Panc1 (cell line): ENCODE results near the gene KCNC1. TPM values are rescaled to one million over a fixed set of nuclear protein-coding genes. Genes with fewer than 3 reads are reported as not detected.

Source experiments
- ATAC-seq: fragments of 200-7000 bp; cut with Tn5 transposase; 2 replicates; pipeline ENCODE4 v1.9.1; 2020; ENCODE audit warnings: mild to moderate bottlenecking, moderate library complexity
- BruUV-seq: library from RNA; stranded (reverse); fragments of 400-500 nt; replicated peaks from 2 replicates; lab custom pipeline; 2021; lab: Mats Ljungman, UMichigan
- CTCF ChIA-PET: fragments of 300-600 bp; sonication (Branson Sonifier 250); formaldehyde crosslinking; loops from one replicate; lab custom pipeline; 2022; ENCODE audit warnings: antibody characterized with exemption; lab: Charles Lee
- POLR2A ChIA-PET: fragments of 300-600 bp; sonication (Branson Sonifier 250); formaldehyde crosslinking; loops from one replicate; lab custom pipeline; 2022; ENCODE audit warnings: antibody characterized with exemption; lab: Charles Lee
- DNase-seq: peaks from one replicate; pipeline ENCODE4 v3.0.0-alpha.2; 2010; ENCODE audit warnings: low read depth, low spot score
- H3K27ac ChIP-seq: 2 replicates; pipeline ENCODE4 v1.5.1; 2011; ENCODE audit warnings: mild to moderate bottlenecking, low read length, inconsistent platforms
- H3K27me3 ChIP-seq: fragments of 200-500 bp; sonication (Bioruptor generic); 2 replicates; pipeline ENCODE4 v1.6.0; 2014; ENCODE audit warnings: low read length, inconsistent platforms; ENCODE audit not compliant: control insufficient read depth, insufficient read depth
- H3K36me3 ChIP-seq: fragments of 200-500 bp; sonication (Bioruptor generic); 2 replicates; pipeline ENCODE4 v1.5.1; 2014; ENCODE audit warnings: inconsistent platforms, mild to moderate bottlenecking, low read length, moderate library complexity; ENCODE audit not compliant: control insufficient read depth, insufficient read depth
- H3K4me1 ChIP-seq: 2 replicates; pipeline ENCODE4 v1.5.1; 2011; ENCODE audit warnings: inconsistent platforms, mild to moderate bottlenecking, low read length, moderate library complexity; ENCODE audit not compliant: control insufficient read depth, insufficient read depth
- H3K4me3 ChIP-seq, 2 experiments: 2 replicates each; pipeline ENCODE4 v1.5.1; 2011 to 2012; ENCODE audit warnings: low read depth in 2 of 2, low read length in 2 of 2, mild to moderate bottlenecking in 2 of 2, inconsistent platforms in 1 of 2, moderate library complexity in 1 of 2
- H3K9me3 ChIP-seq: fragments of 200-500 bp; sonication (Bioruptor generic); 2 replicates; pipeline ENCODE4 v1.5.1; 2014; ENCODE audit warnings: low read depth, mild to moderate bottlenecking, inconsistent platforms, low read length, moderate library complexity; ENCODE audit not compliant: control insufficient read depth, insufficient read depth
- POLR2AphosphoS5 ChIP-seq: IDR thresholded peaks from 2 replicates; pipeline ENCODE4 v1.6.1; 2012; ENCODE audit warnings: mild to moderate bottlenecking, low read depth, low read length, moderate library complexity
- SIN3A ChIP-seq: IDR thresholded peaks from 2 replicates; pipeline ENCODE4 v1.6.1; 2012; ENCODE audit warnings: low read depth, mild to moderate bottlenecking, low read length, moderate library complexity, borderline replicate concordance; ENCODE audit not compliant: insufficient read depth
- TCF7L2 ChIP-seq: IDR thresholded peaks from 2 replicates; pipeline ENCODE4 v1.6.1; 2011; ENCODE audit warnings: mild to moderate bottlenecking, low read depth, low read length, inconsistent platforms
- in situ Hi-C: cut with HindIII; loops from 2 replicates; pipeline ENCODE4 v1.10.0; 2016; ENCODE audit warnings: low sequenced_read_pairs, low pct_unique_long_range_greater_than_20kb
- intact Hi-C: fragments of 100-400 bp; cut with micrococcal nuclease; formaldehyde crosslinking; loops from one replicate; pipeline ENCODE4 v1.10.0; 2022; ENCODE audit not compliant: unreplicated experiment
- total RNA-seq: library from RNA; stranded (reverse); gene quantifications from one replicate; pipeline ENCODE4 v1.2.1, GENCODE V29; 2021; ENCODE audit not compliant: unreplicated experiment
- TF ChIP-seq, protein P1 (sequence below), 2 experiments: IDR thresholded peaks; 2 replicates each; pipeline ENCODE4 v1.6.1; 2011 to 2012; ENCODE audit warnings: low read depth in 2 of 2, control low read depth in 1 of 2, low read length in 1 of 2, mild to moderate bottlenecking in 1 of 2, moderate library complexity in 1 of 2; ENCODE audit not compliant: insufficient read depth in 1 of 2
- TF ChIP-seq, protein P2 (sequence below): fragments of 450-650 bp; IDR thresholded peaks from 2 replicates; pipeline ENCODE4 v1.5.1; 2017; ENCODE audit warnings: mild to moderate bottlenecking

The KCNC1 gene
- total RNA-seq, 1 experiment from 2014 or later, result 0.95 TPM

- no TSS peak for BruUV-seq
- peaks cover 8% of the 10 kb centered on the region; the same call in 1 of the 2 replicates for H3K27me3 ChIP-seq
- no peak overlapping the region for H3K27ac ChIP-seq
- TF ChIP-seq, protein P1, sequence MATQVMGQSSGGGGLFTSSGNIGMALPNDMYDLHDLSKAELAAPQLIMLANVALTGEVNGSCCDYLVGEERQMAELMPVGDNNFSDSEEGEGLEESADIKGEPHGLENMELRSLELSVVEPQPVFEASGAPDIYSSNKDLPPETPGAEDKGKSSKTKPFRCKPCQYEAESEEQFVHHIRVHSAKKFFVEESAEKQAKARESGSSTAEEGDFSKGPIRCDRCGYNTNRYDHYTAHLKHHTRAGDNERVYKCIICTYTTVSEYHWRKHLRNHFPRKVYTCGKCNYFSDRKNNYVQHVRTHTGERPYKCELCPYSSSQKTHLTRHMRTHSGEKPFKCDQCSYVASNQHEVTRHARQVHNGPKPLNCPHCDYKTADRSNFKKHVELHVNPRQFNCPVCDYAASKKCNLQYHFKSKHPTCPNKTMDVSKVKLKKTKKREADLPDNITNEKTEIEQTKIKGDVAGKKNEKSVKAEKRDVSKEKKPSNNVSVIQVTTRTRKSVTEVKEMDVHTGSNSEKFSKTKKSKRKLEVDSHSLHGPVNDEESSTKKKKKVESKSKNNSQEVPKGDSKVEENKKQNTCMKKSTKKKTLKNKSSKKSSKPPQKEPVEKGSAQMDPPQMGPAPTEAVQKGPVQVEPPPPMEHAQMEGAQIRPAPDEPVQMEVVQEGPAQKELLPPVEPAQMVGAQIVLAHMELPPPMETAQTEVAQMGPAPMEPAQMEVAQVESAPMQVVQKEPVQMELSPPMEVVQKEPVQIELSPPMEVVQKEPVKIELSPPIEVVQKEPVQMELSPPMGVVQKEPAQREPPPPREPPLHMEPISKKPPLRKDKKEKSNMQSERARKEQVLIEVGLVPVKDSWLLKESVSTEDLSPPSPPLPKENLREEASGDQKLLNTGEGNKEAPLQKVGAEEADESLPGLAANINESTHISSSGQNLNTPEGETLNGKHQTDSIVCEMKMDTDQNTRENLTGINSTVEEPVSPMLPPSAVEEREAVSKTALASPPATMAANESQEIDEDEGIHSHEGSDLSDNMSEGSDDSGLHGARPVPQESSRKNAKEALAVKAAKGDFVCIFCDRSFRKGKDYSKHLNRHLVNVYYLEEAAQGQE (IDR thresholded peaks at IDR 0.05; ENCODE audit: insufficient read depth in 1 of 2, low read depth in 2 of 2, low read length in 1 of 2), result no peak
- no peak for TF ChIP-seq POLR2AphosphoS5
- no peak for TF ChIP-seq TCF7L2
- TF ChIP-seq SIN3A, result no peak
- TF ChIP-seq, protein P2, sequence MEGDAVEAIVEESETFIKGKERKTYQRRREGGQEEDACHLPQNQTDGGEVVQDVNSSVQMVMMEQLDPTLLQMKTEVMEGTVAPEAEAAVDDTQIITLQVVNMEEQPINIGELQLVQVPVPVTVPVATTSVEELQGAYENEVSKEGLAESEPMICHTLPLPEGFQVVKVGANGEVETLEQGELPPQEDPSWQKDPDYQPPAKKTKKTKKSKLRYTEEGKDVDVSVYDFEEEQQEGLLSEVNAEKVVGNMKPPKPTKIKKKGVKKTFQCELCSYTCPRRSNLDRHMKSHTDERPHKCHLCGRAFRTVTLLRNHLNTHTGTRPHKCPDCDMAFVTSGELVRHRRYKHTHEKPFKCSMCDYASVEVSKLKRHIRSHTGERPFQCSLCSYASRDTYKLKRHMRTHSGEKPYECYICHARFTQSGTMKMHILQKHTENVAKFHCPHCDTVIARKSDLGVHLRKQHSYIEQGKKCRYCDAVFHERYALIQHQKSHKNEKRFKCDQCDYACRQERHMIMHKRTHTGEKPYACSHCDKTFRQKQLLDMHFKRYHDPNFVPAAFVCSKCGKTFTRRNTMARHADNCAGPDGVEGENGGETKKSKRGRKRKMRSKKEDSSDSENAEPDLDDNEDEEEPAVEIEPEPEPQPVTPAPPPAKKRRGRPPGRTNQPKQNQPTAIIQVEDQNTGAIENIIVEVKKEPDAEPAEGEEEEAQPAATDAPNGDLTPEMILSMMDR, result no peak
- POLR2A ChIA-PET, result no interaction called here
- no peak for DNase-seq
- H3K4me3 ChIP-seq, result no peak overlapping the region
- no peaks in the 10 kb centered on the region for H3K9me3 ChIP-seq
- in situ Hi-C loops (no loop called here), intact Hi-C loops (no loop called here)
- no peaks in the 10 kb centered on the region for H3K36me3 ChIP-seq
- ATAC-seq, result no peak
- no peaks in the 10 kb centered on the region for H3K4me1 ChIP-seq
- CTCF ChIA-PET, result no interaction called here
Observed at GRCh38 chr11:17691976-17692375, 42.6 kb upstream of the KCNC1 start.

DNA sequence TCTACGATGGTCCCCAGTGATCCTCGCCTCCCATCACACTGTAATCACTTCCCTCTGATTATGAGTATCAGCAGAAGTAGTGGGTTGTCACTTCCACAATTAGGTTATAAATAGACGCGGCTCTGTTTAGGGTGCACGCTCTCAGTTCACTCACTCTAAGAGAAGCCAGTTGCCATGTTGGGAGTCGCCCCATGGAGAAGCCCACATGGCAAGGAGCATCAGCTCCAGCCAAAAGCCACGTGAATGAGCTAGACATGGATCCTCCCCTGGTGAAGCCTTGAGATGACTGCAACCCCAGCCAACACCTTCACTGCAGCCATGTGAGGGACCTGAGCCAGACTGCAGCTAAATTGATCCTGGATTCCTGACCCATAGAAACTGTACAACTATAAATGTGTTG is 41.6 kb upstream of the KCNC1 start:
- no peaks in the 10 kb centered on the region for H3K4me1 ChIP-seq
- ATAC-seq, result no peak
- H3K27me3 ChIP-seq, result peaks cover 10% of the 10 kb centered on the region; the same call in 1 of the 2 replicates
- BruUV-seq, result no TSS peak
- CTCF ChIA-PET, result no interaction called here
- H3K9me3 ChIP-seq, result no peaks in the 10 kb centered on the region
- H3K4me3 ChIP-seq, result no peak overlapping the region
- no peak overlapping the region for H3K27ac ChIP-seq
- no peak for TF ChIP-seq POLR2AphosphoS5
- TF ChIP-seq, protein P2, result no peak
- no peak for TF ChIP-seq TCF7L2
- TF ChIP-seq, protein P1 (IDR thresholded peaks at IDR 0.05; ENCODE audit: insufficient read depth in 1 of 2, low read depth in 2 of 2, low read length in 1 of 2), result no peak
- no peak for TF ChIP-seq SIN3A
- POLR2A ChIA-PET, result no interaction called here
- DNase-seq, result no peak
- in situ Hi-C loops (no loop called here), intact Hi-C loops (no loop called here)
- no peaks in the 10 kb centered on the region for H3K36me3 ChIP-seq
